A549 treated with CpdA at 1 μM for 4 hours (cell line): ENCODE results near the gene CCL24. TPM values are rescaled to one million over a fixed set of nuclear protein-coding genes. Genes with fewer than 3 reads are reported as not detected.

Experiments used
- total RNA-seq: library from RNA; stranded (reverse); fragments of 200-300 nt; extraction: Qiagen RNA extraction; gene quantifications from 5 replicates; pipeline ENCODE4 v1.2.3, GENCODE V29; 2022; ENCODE audit warnings: low read depth

CCL24 gene, protein sequence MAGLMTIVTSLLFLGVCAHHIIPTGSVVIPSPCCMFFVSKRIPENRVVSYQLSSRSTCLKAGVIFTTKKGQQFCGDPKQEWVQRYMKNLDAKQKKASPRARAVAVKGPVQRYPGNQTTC
- not detected in 5 replicates for total RNA-seq

DNA sequence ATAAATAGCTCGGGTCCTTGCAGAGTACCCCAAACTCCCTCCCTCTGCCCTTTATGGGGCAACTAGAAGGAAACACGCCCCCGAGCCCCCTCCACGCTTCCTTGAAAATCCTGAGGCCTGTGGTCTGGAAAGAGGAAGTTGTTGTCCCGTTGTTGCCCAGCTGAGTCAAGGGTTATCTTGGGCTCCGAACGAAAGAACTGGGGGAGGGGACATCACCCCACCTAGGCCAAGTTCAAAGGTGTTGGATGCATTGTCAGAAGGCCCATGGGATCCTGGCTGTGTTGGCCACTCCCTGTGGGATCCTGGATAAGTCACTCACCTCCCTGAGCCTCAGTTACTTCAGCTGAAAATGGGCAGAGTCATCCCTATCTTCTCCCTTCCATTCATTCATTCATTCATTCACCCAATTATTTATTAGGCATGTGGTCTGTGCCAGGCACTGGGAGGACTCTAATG, at the start of gene CCL24:
TSS of gene CCL24 (minus strand) at position 26 of the 456 bp plus-strand sequence. CDS start 91 bp downstream, outside the sequence.

DNA sequence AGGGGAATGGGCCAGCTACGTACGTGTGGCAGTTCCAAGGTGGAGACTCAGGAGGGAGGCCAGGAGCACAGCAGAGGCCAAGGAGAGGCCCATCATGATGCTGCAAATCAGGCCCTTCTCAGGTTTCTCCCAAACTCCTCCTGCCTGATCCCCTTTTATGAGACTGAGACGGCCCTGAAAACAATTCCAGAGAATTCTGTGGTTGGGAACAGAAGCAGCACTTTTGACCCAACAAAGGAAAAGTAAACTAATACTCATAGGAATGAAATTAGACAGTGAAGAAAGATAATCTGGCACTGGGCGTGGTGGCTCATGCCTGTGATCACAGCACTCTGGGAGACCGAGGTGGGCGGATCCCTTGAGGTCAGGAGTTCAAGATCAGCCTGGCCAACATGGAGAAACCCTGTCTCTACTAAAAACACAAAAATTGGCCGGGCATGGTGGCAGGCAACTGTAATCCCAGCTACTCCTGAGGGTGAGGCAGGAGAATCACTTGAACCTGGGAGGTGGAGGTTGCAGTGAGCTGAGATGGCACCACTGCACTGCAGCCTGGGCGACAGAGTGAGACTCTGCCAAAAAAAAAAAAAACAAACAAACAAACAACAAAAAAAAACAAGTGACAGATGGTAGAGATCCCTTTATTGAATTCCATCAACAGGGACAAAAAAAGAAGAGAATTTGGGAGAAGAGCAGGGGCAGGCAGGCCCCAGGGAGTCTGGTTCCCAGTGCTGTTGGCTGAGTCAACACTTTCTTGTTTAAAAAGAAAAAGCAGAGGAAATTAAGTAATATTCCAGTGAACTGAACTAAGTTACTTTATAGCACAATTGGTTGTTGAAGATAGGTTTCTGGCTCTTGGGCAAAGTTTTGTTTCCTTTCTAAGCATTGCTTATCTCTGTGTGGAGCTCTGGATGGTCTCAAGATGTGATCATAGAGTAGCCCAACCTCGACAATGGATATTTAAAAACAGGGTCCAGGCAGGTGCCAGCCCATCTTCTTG, 41.2 kb downstream of the CCL24 start, which contains the start of gene CCL26:
TSS of gene CCL26 (minus strand) at position 131 of the 997 bp plus-strand sequence. CDS start at position 96, 35 bp downstream.

Other genes starting within 250 kb of the CCL24 start
- gene HIP1, start 74.9 kb downstream of the CCL24 start, total RNA-seq, result 14.9 to 18.6 TPM (median 17.6 TPM) in 5 replicates
- 7.6 to 14.5 TPM (median 8.5 TPM) in 5 replicates for gene CCL26, start 41.6 kb downstream of the CCL24 start, total RNA-seq
- 76.1 to 96.8 TPM (median 88.8 TPM) in 5 replicates for gene RHBDD2, start 65.2 kb upstream of the CCL24 start, total RNA-seq
- gene POR, start 101.3 kb upstream of the CCL24 start, total RNA-seq, result 119 to 162 TPM (median 158 TPM) in 5 replicates
- 33.0 to 44.3 TPM (median 42.8 TPM) in 5 replicates for gene TMEM120A, start 180.8 kb upstream of the CCL24 start, total RNA-seq
- gene STYXL1, start 234.2 kb upstream of the CCL24 start, total RNA-seq, result 38.4 to 42.4 TPM (median 39.6 TPM) in 5 replicates
- 312 to 428 TPM (median 360 TPM) in 5 replicates for gene MDH2, start 234.3 kb upstream of the CCL24 start, total RNA-seq